Naive thymus-derived CD4-positive, alpha-beta T cell (primary cell): ENCODE results near the gene VSTM4. TPM values are rescaled to one million over a fixed set of nuclear protein-coding genes. Genes with fewer than 3 reads are reported as not detected.
A peak's percentile ranks its signal among the peaks of the same experiment; 100 is the strongest.

Experiments
- ATAC-seq: fragments of 150-1000 bp; cut with Tn5 transposase; 2 replicates; pipeline ENCODE4 v1.10.0; 2021; ENCODE audit warnings: mild to moderate bottlenecking, moderate library complexity
- CTCF ChIA-PET: fragments of 350-600 bp; sonication (Branson Sonifier 250); formaldehyde crosslinking; loops from one replicate; lab custom pipeline; 2021; ENCODE audit warnings: antibody characterized with exemption; lab: Charles Lee
- POLR2A ChIA-PET: fragments of 350-600 bp; sonication (Branson Sonifier 250); formaldehyde crosslinking; loops from one replicate; lab custom pipeline; 2021; ENCODE audit warnings: antibody characterized with exemption, inconsistent platforms; lab: Charles Lee
- DNase-seq, 9 donors: peaks; one replicate each; pipeline versions ENCODE4 v3.0.0 to v3.0.0-alpha.2; 2020 to 2022; ENCODE audit warnings: mixed read lengths in 1 of 9
- H3K27ac ChIP-seq: one replicate; pipeline ENCODE4 v1.7.0; 2013; ENCODE audit warnings: mild to moderate bottlenecking, low read depth, low read length, moderate library complexity
- H3K27me3 ChIP-seq, 2 donors: one replicate each; pipeline ENCODE4 v1.7.0; 2013; ENCODE audit warnings: low read length in 2 of 2, mild to moderate bottlenecking in 2 of 2, moderate library complexity in 2 of 2; ENCODE audit not compliant: control insufficient read depth in 2 of 2, insufficient read depth in 2 of 2
- H3K36me3 ChIP-seq, 3 experiments: 1 replicate in 2 of 3; 2 replicates in 1 of 3; pipeline ENCODE4 v1.7.0; 2013; ENCODE audit warnings: low read length in 3 of 3, mild to moderate bottlenecking in 3 of 3, moderate library complexity in 1 of 3; ENCODE audit not compliant: insufficient read depth in 3 of 3, control insufficient read depth in 2 of 3
- H3K4me1 ChIP-seq, 2 donors: one replicate each; pipeline ENCODE4 v1.7.0; 2013; ENCODE audit warnings: low read length in 2 of 2, mild to moderate bottlenecking in 2 of 2, moderate library complexity in 1 of 2; ENCODE audit not compliant: control insufficient read depth in 2 of 2, insufficient read depth in 2 of 2
- H3K4me3 ChIP-seq: 2 replicates; pipeline ENCODE4 v1.7.0; 2013; ENCODE audit warnings: mild to moderate bottlenecking, low read length
- H3K9me3 ChIP-seq, 3 experiments: 1 replicate in 2 of 3; 2 replicates in 1 of 3; pipeline ENCODE4 v1.7.0; 2013; ENCODE audit warnings: low read length in 3 of 3; ENCODE audit not compliant: control insufficient read depth in 2 of 3
- H3K27ac Mint-ChIP-seq, 9 donors: one replicate each; pipeline ENCODE4 v1.8.0; 2020 to 2022; ENCODE audit warnings: mixed read lengths in 9 of 9, mild to moderate bottlenecking in 8 of 9, moderate library complexity in 5 of 9, inconsistent platforms in 2 of 9
- H3K27me3 Mint-ChIP-seq, 5 donors: one replicate each; pipeline ENCODE4 v1.8.0; 2021 to 2022; ENCODE audit warnings: mixed read lengths in 5 of 5, mild to moderate bottlenecking in 1 of 5
- H3K36me3 Mint-ChIP-seq, 5 donors: one replicate each; pipeline ENCODE4 v1.8.0; 2020 to 2022; ENCODE audit warnings: mixed read lengths in 5 of 5, mild to moderate bottlenecking in 3 of 5, inconsistent platforms in 1 of 5
- H3K4me1 Mint-ChIP-seq, 7 donors: one replicate each; pipeline ENCODE4 v1.8.0; 2020 to 2022; ENCODE audit warnings: mixed read lengths in 7 of 7, mild to moderate bottlenecking in 3 of 7, inconsistent platforms in 1 of 7
- H3K4me3 Mint-ChIP-seq, 10 donors: one replicate each; pipeline ENCODE4 v1.8.0; 2020 to 2022; ENCODE audit warnings: mild to moderate bottlenecking in 10 of 10, mixed read lengths in 10 of 10, moderate library complexity in 6 of 10, inconsistent platforms in 2 of 10
- H3K9me3 Mint-ChIP-seq, 11 donors: one replicate each; pipeline ENCODE4 v1.8.0; 2020 to 2022; ENCODE audit warnings: mixed read lengths in 11 of 11, mild to moderate bottlenecking in 4 of 11, inconsistent platforms in 1 of 11, moderate library complexity in 1 of 11
- intact Hi-C, 2 donors: fragments of 100-400 bp; cut with micrococcal nuclease; formaldehyde crosslinking; loops; one replicate each; pipeline ENCODE4 v1.15.1; 2023
- polyA plus RNA-seq, 2 donors: library from polyadenylated mRNA; unstranded; fragments of 300-500 nt; fragmentation: Illumina TruSeq; gene quantifications; one replicate each; pipeline ENCODE4 v1.2.3, GENCODE V29; 2021
- total RNA-seq, 6 experiments: library from RNA in 5 of 6; stranded (reverse) in 5 of 6; gene quantifications; 1 replicate in 5 of 6; 2 replicates in 1 of 6; pipeline ENCODE4 v1.2.3 and lab custom pipeline; 2021 to 2026

VSTM4 gene
- total and polyA plus RNA-seq, 7 experiments from 2014 or later = 0.12 TPM; not detected in 6

- Histone ChIP-seq H3K27me3 (peaks cover 0 to 4% of the 10 kb centered on the region in 2 donors), H3K4me1 (no peaks in the 10 kb centered on the region), H3K27ac (no peak overlapping the region), H3K4me3 (no peak overlapping the region), H3K36me3 (no peaks in the 10 kb centered on the region), H3K9me3 (no peaks in the 10 kb centered on the region)
- peaks cover 0 to 1% (median 0%) of the 10 kb centered on the region in 5 donors for H3K36me3 Mint-ChIP-seq
- ATAC-seq (no peak), DNase-seq (no peak)
- H3K9me3 Mint-ChIP-seq = peaks cover 0 to 8% (median 0%) of the 10 kb centered on the region in 11 donors
- intact Hi-C loops = no loop called here
- CTCF ChIA-PET = no interaction called here
- POLR2A ChIA-PET = no interaction called here
- H3K27ac Mint-ChIP-seq = no peak overlapping the region
- H3K4me3 Mint-ChIP-seq = no peak overlapping the region
- H3K27me3 Mint-ChIP-seq = peaks cover 5 to 49% (median 15%) of the 10 kb centered on the region in 5 donors
- H3K4me1 Mint-ChIP-seq = peaks cover 0 to 5% (median 0%) of the 10 kb centered on the region in 7 donors
Observed at GRCh38 chr10:49120911-49121310, 5.6 kb upstream of the VSTM4 start.

DNA sequence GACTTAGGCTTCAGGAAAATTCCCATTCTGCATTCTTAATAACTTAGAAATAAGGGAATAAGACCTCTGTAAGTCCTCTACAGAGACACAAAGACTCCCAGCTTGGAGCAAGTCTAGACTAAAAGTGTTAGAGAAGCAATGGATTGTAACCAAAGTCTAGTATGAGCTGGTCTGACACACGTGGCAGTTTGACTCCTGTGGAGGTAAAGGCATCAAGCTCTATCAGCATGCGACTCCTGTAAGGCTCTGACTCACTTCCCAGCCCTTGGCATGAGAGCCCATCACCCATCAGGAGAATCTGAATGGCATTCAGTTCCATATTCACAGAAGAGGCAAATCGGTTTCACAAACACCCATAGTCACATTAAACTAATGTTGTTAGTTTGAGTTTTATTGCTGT is 4.4 kb upstream of the VSTM4 start:
- Mint-ChIP-seq H3K27me3 (peaks cover 8 to 56% (median 17%) of the 10 kb centered on the region in 5 donors), H3K4me3 (no peak overlapping the region), H3K9me3 (peaks cover 0 to 8% (median 0%) of the 10 kb centered on the region in 11 donors), H3K4me1 (peaks cover 0 to 5% (median 1%) of the 10 kb centered on the region in 7 donors), H3K36me3 (peaks cover 0 to 1% (median 0%) of the 10 kb centered on the region in 5 donors), H3K27ac (no peak overlapping the region)
- no peak overlapping the region for H3K27ac ChIP-seq
- no peak overlapping the region for H3K4me3 ChIP-seq
- intact Hi-C loops = no loop called here
- no peak for ATAC-seq
- POLR2A ChIA-PET = no interaction called here
- H3K27me3 ChIP-seq = peaks cover 0 to 4% of the 10 kb centered on the region in 2 donors
- CTCF ChIA-PET = no interaction called here
- no peaks in the 10 kb centered on the region for H3K36me3 ChIP-seq
- H3K9me3 ChIP-seq = no peaks in the 10 kb centered on the region
- no peaks in the 10 kb centered on the region for H3K4me1 ChIP-seq
- no peak for DNase-seq

DNA sequence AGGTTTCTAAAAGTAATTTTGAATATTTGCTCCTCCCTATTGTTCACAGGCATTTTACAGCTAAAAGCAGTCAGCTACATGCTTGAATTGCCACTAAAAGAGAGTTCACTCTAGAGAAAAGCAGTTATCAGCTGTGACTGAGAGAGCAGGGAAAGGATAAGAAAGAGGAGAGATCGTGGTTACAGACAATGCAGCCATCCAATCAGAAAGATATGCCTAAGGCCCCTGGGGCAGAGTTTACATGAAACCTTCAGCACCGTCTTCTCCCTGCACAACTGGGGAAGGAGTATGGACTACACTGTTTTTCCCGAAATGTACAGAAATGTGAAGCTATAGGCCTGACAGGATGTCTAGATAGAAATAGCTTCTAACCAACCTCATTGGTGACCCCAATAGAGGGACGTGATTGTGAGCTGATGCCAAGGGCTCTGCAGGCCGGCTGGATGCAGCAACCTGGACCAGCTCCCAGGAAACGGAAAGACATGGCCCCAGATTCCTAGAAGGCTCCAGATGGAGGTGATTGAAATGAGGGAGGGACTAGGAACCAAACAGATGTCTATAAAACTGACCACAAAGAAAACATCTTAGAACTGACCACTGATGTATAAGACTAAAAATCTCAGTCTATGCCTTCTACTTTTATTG is 3.2 kb upstream of the VSTM4 start:
- ChIA-PET CTCF (no interaction called here), POLR2A (no interaction called here)
- no peaks in the 10 kb centered on the region for H3K4me1 ChIP-seq
- H3K27me3 Mint-ChIP-seq = peaks cover 17 to 62% (median 20%) of the 10 kb centered on the region in 5 donors
- no peaks in the 10 kb centered on the region for H3K36me3 ChIP-seq
- peaks cover 0 to 7% (median 5%) of the 10 kb centered on the region in 7 donors for H3K4me1 Mint-ChIP-seq
- DNase-seq (no peak), ATAC-seq (no peak)
- H3K4me3 Mint-ChIP-seq = no peak overlapping the region
- no peak overlapping the region for H3K27ac Mint-ChIP-seq
- H3K36me3 Mint-ChIP-seq = peaks cover 0 to 1% (median 0%) of the 10 kb centered on the region in 5 donors
- peaks cover 0 to 4% of the 10 kb centered on the region in 2 donors for H3K27me3 ChIP-seq
- no peak overlapping the region for H3K27ac ChIP-seq
- peaks cover 0 to 4% (median 0%) of the 10 kb centered on the region in 11 donors for H3K9me3 Mint-ChIP-seq
- intact Hi-C loops = no loop called here
- H3K4me3 ChIP-seq = no peak overlapping the region
- no peaks in the 10 kb centered on the region for H3K9me3 ChIP-seq

GRCh38 chr10:49117376-49118070 is 2.2 kb upstream of the VSTM4 start:
- H3K9me3 ChIP-seq = no peaks in the 10 kb centered on the region
- H3K4me1 Mint-ChIP-seq = peaks cover 0 to 7% (median 5%) of the 10 kb centered on the region in 7 donors
- DNase-seq (no peak), ATAC-seq (no peak)
- no peak overlapping the region for H3K27ac ChIP-seq
- H3K4me1 ChIP-seq = no peaks in the 10 kb centered on the region
- peaks cover 0 to 4% of the 10 kb centered on the region in 2 donors for H3K27me3 ChIP-seq
- peaks cover 0 to 1% (median 0%) of the 10 kb centered on the region in 5 donors for H3K36me3 Mint-ChIP-seq
- no peak overlapping the region for H3K4me3 ChIP-seq
- ChIA-PET POLR2A (no interaction called here), CTCF (no interaction called here)
- intact Hi-C loops = no loop called here
- no peaks in the 10 kb centered on the region for H3K36me3 ChIP-seq
- H3K27me3 Mint-ChIP-seq = peaks cover 20 to 62% (median 24%) of the 10 kb centered on the region in 5 donors
- peaks cover 0 to 4% (median 0%) of the 10 kb centered on the region in 11 donors for H3K9me3 Mint-ChIP-seq
- H3K27ac Mint-ChIP-seq = no peak overlapping the region
- H3K4me3 Mint-ChIP-seq = no peak overlapping the region

DNA sequence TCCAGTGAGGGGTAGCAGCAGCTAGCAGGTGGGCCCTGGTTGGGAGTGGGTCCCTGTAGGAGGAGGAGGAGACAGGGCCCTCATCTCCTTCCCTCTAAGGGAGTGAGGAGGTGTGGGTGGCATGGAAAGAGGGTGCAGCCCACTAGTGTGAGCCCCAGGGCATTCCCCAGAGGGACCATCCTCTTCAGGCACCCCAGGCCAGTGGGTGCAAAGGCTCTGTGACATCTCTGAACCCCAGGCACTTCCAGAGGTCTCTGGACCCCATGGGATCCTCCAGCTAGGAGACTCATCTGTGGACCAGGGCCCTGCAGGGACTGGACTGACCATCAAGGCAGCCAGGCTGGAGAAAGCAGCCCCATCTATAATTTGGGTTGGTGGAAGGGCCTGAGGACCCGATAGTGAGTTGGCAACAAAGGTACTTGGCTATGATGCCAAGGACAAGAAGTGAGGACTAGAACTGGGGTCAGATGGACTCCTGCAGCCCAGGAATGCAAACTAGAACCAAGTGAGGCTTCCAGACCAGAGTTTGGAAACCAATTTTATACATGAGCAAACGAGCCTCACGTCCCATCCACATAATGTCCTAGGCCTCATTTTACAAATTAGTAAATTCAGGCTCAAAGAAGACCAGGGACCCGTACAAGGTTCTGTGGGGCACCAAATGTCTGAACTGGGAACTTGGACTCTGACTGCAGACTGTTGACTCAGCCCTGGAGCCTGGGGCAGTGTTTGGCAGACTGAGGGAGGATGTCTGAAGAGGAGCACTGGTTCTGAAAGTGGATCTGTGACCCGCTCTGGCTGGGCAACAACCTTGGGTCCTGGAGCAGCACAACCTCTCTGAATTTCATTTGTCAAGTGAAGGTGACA is 1.4 kb upstream of the VSTM4 start:
- Mint-ChIP-seq H3K4me1 (peaks cover 0 to 7% (median 5%) of the 10 kb centered on the region in 7 donors), H3K27ac (no peak overlapping the region), H3K36me3 (peaks cover 0 to 1% (median 0%) of the 10 kb centered on the region in 5 donors), H3K9me3 (peaks cover 0 to 3% (median 0%) of the 10 kb centered on the region in 11 donors), H3K4me3 (no peak overlapping the region), H3K27me3 (peaks cover 20 to 63% (median 24%) of the 10 kb centered on the region in 5 donors)
- no peaks in the 10 kb centered on the region for H3K36me3 ChIP-seq
- H3K27me3 ChIP-seq = peaks cover 0 to 4% of the 10 kb centered on the region in 2 donors
- no peak for DNase-seq
- H3K9me3 ChIP-seq = no peaks in the 10 kb centered on the region
- no peak overlapping the region for H3K27ac ChIP-seq
- no peak for ATAC-seq
- POLR2A ChIA-PET = no interaction called here
- intact Hi-C loops = no loop called here
- H3K4me1 ChIP-seq = no peaks in the 10 kb centered on the region
- CTCF ChIA-PET = no interaction called here
- H3K4me3 ChIP-seq = no peak overlapping the region

- no peak for ATAC-seq
- ChIA-PET POLR2A (no interaction called here), CTCF (no interaction called here)
- H3K4me1 Mint-ChIP-seq = peaks cover 0 to 7% (median 5%) of the 10 kb centered on the region in 7 donors
- Histone ChIP-seq H3K27me3 (peaks cover 0 to 4% of the 10 kb centered on the region in 2 donors), H3K36me3 (no peaks in the 10 kb centered on the region), H3K9me3 (no peaks in the 10 kb centered on the region), H3K4me3 (no peak overlapping the region), H3K4me1 (no peaks in the 10 kb centered on the region), H3K27ac (no peak overlapping the region)
- no peak for DNase-seq
- no peak overlapping the region for H3K27ac Mint-ChIP-seq
- peaks cover 17 to 62% (median 28%) of the 10 kb centered on the region in 5 donors for H3K27me3 Mint-ChIP-seq
- H3K36me3 Mint-ChIP-seq = peaks cover 0 to 1% (median 0%) of the 10 kb centered on the region in 5 donors
- no peaks in the 10 kb centered on the region for H3K9me3 Mint-ChIP-seq
- intact Hi-C loops = no loop called here
- peak overlapping the region in 2 of 10 donors; percentile 30 to 36 for H3K4me3 Mint-ChIP-seq
Observed at GRCh38 chr10:49115796-49116508, 630 bp upstream of the VSTM4 start.
